Measurements from ENCODE around the gene PTPRQ.

PTPRQ gene

DNA sequence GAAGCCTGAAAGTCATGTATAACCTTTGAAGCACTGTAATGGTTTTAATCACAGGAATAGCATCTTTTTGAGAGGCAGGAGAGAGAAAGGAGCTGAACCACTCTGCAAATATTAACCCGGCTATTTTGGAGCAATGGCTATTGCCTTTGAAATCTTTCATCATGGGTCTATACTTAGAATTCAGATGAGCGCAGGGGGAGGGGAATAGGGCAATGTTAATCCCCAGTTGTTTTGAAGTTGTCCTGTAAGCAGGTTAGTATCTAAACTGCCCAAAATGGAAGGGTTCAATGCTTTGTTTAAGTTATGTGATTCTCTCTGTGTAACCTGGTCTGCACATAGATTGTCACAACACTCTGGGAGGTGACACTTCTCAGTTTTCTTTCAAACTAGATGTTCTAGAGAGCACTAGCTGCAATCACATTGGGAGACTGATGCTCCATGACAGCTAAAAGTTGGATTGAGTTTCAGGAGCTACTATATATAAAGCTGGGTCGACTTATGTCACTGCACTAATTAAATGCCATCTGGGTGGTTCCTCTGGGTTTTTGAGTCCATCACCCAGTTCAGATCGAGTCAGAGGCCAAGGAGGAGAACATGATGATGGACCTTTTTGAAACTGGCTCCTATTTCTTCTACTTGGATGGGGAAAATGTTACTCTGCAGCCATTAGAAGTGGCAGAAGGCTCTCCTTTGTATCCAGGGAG is 263.2 kb downstream of the PTPRQ start, which contains the start of gene MYF6:
MYF6 (plus strand) TSS at position 509 of the 704 bp plus-strand sequence; CDS start at position 595, 86 bp downstream.
- no peak for DNase-seq

DNA sequence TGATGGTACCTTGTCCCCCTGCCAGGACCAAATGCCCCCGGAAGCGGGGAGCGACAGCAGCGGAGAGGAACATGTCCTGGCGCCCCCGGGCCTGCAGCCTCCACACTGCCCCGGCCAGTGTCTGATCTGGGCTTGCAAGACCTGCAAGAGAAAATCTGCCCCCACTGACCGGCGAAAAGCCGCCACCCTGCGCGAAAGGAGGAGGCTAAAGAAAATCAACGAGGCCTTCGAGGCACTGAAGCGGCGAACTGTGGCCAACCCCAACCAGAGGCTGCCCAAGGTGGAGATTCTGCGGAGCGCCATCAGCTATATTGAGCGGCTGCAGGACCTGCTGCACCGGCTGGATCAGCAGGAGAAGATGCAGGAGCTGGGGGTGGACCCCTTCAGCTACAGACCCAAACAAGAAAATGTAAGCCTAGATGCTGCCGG is 263.8 kb downstream of the PTPRQ start:
- DNase-seq: no peak

DNA sequence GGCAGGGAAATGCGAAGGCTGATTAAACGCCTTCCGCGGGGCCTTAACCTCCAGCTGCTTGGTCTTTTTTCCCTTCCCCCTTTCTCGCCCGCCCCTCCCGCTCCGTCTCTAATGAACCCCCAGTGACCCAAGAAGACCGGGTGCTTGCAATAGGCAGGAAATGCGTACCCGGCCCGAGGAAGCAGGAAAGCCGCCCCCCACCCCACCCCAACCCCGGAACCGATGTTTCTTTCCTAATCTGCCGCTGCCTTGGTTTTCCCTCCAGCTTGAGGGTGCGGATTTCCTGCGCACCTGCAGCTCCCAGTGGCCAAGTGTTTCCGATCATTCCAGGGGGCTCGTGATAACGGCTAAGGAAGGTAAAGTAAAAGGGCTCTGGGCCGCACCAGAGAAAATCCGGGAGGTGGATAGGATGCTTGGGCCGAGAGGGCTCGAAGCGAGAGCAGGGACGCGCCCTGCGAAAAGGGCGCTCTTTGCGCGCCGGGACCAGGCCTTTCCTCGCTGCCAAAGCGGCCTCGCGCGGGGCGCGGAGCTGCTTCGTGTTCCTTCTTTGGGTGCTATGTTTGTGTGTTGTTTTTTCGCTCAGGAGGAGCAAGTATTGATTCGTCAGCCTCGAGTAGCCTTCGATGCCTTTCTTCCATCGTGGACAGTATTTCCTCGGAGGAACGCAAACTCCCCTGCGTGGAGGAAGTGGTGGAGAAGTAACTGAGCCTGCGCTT is 264.4 kb downstream of the PTPRQ start:
- DNase-seq: no peak

DNA sequence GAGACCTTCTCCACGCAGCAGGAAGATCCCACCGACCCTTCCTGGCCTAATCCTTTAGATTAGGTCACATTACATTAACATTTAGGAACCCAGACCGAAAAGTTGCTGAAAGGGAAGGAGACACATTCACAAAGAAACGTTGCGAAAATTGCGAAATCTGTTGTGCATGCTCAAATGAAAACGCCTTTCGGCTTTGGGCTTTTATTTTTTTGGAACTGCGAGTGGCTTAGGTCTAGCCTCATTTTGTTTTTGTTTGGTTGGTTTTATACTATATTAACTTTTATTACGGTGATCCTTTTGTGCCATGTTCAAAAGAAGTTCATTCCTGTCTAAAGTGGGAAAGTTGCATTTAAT is 264.9 kb downstream of the PTPRQ start:
- DNase-seq: no peak

DNA sequence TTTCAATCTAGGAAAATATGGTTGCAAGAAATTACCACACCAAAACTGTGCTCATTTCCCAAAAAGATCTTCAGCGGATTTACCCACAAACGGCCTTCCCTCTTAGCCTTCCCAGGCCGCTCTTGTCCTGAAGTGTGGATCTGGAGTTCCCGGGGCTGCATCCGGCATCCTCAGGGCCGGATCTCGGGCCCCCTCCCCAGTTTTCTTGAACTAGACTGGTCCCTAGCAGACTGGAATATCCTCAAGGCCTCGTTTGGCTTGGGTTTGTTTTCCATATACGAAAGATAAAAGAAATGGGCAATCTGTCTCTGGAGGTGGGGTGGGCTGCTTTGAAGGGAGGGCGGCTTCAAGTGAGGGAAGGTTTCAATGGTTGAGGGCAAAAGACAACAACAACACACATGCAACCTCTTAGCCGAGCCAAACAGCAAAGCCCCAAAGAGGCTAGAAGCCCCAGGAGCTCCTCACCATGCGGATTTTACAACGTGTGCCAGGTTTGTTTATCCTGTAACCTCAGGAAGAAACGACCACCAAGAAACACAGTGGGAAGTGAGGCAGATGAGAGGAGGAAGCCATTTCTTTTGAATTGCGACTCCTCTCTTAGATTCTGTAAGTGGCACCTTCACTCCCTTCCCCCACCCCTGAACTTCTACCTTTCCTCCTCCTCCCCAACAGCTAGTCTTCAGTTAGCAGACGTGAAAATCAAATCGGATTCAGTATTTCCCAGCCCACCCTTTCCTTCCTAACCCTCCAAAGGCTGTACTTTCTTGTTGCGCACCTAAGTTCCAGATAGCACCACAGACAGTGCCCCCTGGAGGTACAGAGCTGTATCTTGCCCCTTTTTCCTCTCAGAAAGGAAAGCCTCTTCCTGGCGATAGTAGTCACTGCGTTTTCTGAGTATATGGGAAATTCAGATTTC is 266.0 kb downstream of the PTPRQ start:
- no peak for DNase-seq

DNA sequence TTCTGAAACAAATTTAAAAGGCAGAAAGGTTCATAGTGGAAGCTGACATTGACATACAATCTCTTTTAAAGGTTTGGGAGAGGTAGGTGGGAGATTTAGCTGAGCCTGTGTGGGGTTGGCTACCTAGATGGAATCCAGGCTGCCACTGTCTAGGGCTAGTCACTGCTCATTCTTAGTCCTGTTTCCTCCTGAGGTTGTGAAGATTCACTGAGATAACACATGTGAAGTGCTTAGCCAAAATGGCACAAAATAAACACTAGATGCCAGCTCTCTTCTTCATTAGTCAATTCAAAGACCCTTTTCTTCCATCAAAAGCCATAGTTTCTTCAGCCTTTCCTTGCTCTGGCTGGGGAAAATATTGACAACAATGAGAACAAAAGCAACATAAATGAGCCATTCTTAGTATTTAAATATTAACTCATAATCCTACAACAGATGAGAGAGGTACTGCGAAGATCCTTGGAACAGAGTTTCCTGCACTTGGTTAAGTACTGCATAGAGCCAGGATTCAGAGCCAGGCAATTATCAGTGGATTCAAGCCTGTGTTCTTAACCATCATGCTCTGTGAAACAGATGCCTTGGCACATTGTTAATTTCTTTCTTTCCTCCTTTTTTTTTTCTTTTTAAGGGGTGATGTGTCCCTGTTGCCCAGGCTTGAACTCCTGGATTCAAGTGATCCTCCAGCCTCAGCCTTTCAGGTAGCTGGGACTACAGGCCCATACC is 266.9 kb downstream of the PTPRQ start:
- DNase-seq: no peak

DNA sequence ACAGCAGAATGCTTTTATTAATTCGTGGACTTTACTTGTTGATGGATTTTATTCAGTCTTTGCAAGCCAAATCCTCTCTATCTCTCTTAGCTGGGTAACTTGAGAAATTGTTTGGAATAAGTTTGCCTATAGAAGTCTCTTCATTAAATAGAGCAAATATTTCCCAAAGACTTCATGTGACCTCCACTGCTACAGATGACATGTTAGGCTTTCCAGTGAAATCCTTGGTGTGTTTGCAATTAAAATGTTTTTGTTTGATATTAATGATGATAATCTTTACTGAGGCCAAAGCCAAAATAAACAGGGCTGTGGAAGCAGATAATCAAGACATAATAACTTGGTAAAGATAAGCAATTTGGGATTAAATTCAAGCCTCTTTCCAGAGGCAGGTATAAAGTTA is 267.8 kb downstream of the PTPRQ start:
- DNase-seq: no peak

DNA sequence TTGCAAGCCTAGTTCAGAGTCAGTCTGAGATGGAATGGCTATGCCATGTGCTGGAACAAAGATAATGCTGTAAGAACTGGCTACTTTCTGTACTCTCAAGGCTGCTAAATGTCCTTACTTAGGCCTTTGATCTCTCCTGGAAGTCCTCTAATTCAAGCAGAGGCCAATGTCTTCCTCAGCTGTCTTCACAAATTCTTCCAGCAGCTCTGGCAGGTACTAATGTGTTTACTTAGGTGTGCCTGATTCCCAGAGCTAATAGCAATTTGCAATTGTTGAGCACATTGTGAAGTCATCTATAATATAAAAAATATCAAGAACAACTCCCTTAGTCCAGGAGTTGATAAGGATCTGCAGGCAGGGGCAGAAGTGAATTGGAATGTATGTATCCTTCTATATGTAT is 268.8 kb downstream of the PTPRQ start:
- DNase-seq: no peak

DNA sequence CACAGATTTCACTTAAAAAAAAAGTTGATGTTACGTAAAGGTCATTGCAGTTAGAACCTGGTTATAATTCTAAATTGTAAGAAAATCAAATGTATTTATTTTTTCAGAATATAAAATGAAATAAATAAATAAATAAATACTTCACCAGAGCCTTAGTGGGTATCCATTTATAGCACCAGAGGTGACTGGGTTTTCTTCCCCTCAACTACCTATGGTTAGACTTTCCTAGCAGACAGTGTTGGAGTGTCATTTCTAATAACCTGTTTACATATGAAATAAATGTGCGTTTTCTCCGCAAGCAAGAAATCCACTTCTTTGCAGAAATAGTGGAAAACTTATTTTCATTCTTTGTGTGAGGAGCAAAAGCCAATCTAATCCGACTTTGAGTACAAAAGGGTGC is 269.4 kb downstream of the PTPRQ start:
- no peak for DNase-seq

DNA sequence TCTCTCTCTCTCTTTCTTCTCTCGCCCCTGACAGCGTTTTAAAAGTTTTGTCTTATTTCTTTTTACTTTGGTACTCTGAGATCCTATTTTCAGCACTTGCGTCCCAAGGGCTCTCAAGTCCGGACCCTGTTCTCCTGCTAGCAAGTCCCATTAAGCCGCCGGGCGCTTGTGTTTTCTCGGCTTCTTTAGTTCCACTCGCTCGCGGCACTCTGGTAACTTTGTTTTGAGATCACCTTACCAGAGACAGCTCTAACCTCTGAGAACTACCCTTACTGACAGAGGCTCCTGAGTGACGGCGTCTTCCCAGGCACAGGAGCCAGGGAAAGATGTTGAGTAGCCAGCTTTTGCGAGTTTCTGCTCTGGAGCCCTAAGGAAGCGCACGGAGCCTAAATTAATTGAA is 270.0 kb downstream of the PTPRQ start:
- no peak for DNase-seq

DNA sequence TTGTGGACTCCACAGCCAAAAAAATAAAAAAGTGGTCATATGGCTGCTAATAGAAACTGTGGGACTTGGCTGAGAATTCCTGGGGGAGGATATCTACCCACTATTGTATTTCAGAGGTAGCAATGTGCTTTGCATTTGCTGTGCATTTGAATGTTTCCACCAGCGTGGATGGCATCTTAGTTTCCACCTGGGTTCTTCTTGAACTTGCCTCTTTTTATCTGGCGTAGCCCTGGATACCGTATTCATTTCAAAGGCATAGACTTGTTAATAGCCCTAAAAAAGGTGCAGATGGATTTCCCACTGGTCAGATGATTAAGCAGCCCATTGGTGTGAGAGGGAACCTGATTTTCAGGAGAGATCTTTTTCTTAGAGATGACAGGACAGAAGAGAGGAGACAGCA is 270.8 kb downstream of the PTPRQ start:
- DNase-seq: no peak

DNA sequence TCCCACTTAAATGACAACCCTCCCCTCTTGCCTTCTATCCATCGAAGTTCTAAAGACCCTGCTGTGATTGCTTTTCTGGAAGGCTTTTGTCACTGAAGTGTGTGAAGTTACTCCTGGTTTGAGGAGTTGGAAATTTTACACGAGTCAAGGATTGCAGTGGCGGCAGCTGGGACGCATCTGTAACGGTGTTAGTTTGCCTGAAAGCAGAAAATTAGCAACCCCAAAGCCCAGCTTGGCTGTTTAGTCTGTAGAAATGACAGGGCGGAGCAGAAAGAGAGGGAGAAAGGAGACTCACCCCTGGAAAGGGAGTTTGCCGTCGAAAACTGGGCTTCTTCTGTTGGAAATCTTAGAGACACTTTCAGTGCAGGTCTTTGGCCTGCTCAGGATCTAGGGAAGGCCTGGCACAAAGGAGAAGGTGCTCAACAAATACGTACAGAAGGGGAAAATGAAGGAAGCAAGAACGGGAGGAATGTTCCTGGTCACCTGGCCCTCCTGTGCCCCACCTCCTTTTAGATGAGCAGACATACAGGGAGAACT is 271.7 kb downstream of the PTPRQ start:
- no peak for DNase-seq

DNA sequence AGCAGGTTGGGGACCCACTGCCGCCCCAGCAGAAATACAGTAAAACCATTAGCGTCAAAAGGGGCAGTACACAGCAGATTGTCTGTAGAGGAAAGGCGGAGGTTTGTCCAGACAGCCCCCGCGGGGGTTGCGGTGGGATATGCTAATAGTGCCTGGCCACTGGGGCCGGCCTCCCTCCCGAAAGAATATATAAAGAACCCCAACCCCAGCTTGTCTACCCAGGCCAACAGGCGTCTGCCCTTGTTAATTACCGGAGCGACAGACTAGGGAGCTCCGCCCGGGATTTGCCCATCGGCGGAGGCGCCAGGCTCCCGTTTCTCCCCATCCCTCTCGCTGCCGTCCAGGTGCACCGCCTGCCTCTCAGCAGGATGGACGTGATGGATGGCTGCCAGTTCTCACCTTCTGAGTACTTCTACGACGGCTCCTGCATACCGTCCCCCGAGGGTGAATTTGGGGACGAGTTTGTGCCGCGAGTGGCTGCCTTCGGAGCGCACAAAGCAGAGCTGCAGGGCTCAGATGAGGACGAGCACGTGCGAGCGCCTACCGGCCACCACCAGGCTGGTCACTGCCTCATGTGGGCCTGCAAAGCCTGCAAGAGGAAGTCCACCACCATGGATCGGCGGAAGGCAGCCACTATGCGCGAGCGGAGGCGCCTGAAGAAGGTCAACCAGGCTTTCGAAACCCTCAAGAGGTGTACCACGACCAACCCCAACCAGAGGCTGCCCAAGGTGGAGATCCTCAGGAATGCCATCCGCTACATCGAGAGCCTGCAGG is 272.8 kb downstream of the PTPRQ start, which contains the start of gene MYF5:
MYF5 (plus strand) TSS at position 217 of the 774 bp plus-strand sequence; CDS start at position 369, 152 bp downstream.
- no peak for DNase-seq

DNA sequence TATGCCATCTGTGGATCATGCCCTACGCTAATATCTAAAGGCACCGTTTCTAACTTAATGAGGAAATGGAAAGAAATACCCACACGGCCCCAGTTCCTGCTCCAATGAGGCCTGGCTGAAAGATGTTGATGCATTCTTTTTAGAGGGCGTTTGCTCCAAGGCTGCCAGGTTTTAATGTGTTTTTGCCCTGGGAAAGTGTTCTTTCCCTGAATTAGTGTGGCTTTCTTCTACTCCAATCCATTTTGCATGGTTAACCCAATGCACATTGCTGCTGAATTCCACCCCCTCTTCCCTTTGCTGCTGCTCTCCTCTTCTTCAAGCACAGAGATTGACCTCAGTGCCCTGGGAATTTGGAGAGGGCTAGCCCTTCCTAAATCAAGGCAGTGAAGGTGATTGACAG is 273.8 kb downstream of the PTPRQ start:
- DNase-seq: no peak

DNA sequence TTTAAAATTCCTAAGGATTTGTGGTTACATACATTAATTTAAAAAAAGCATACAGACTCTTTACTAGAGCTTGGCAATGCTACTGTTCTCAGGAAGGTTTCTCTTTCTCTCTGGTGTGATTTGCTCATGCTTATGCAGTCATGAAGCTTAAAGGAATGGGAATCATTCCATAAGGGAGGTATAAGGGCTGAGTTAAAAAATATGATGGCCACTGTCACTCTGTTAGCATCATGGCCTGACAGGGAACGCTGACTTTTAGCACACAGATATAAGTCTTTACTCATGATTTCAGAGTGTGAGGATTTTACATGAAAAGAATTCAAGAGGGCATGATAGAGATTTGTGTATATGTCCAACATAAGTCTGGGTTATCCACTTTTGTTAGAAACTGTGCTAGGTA is 276.5 kb downstream of the PTPRQ start:
- DNase-seq: no peak

DNA sequence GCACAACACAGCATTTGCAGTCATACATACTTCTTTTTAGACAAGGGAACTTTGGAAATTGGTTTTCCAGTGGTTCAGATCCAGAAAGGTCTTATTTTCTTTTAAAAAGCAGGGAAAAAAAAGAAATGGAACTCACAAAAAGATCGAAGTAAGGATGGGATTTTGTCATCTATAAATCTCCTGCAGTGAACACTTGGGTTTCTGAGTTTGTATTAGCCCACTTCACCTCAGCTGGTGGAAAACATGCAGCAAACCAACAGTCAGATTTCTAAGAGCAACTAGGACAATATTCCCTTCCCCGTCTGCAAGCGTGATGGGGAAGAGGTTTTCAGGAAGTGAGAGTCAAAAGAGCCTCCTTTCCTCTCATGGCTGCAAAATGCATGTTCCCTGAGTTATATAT is 277.3 kb downstream of the PTPRQ start:
- no peak for DNase-seq

Measured in CD4-positive, alpha-beta T cell treated with Interleukin-17A for 1 hour (primary cell).